Gastroesophageal sphincter (tissue), 4 donors: ENCODE data around the gene STX1A. TPM values are rescaled to one million over a fixed set of nuclear protein-coding genes. Genes with fewer than 3 reads are reported as not detected.

Source experiments
- ATAC-seq: fragments of 150-250 bp; one replicate; pipeline ENCODE4 v1.9.1; 2016; ENCODE audit warnings: mild to moderate bottlenecking, moderate library complexity
- H3K27ac ChIP-seq, 4 donors: fragments of 200-600 bp; sonication (generic) in 3 of 4; 1 replicate in 3 of 4; 2 replicates in 1 of 4; pipeline ENCODE4 v1.5.1; 2016 to 2019
- H3K27me3 ChIP-seq: fragments of 200-600 bp; sonication (generic); one replicate; pipeline ENCODE4 v1.5.1; 2019
- H3K36me3 ChIP-seq, 2 donors: fragments of 200-600 bp; sonication (generic); one replicate each; pipeline ENCODE4 v1.5.1; 2019; ENCODE audit warnings: control low read depth in 1 of 2
- H3K4me1 ChIP-seq, 3 donors: fragments of 200-600 bp; sonication (generic); 1 replicate in 2 of 3; 2 replicates in 1 of 3; pipeline ENCODE4 v1.5.1; 2016 to 2019; ENCODE audit warnings: control low read depth in 2 of 3
- H3K4me3 ChIP-seq, 2 donors: fragments of 200-600 bp; sonication (generic); one replicate each; pipeline ENCODE4 v1.5.1; 2019; ENCODE audit warnings: mild to moderate bottlenecking in 1 of 2, moderate library complexity in 1 of 2
- H3K9me3 ChIP-seq, 3 donors: fragments of 200-600 bp; sonication (generic); one replicate each; pipeline ENCODE4 v1.5.1; 2017 to 2019; ENCODE audit warnings: control low read depth in 2 of 3
- EP300 ChIP-seq: sonication (generic); formaldehyde crosslinking; IDR thresholded peaks from one replicate; pipeline ENCODE4 v1.6.1; 2017; ENCODE audit warnings: antibody characterized with exemption, mild to moderate bottlenecking
- POLR2A ChIP-seq, 2 donors: fragments of 450-650 bp; IDR thresholded peaks; one replicate each; pipeline ENCODE4 v1.6.1; 2017; ENCODE audit warnings: antibody characterized with exemption in 2 of 2, mild to moderate bottlenecking in 2 of 2, moderate library complexity in 1 of 2
- POLR2AphosphoS5 ChIP-seq: sonication (generic); formaldehyde crosslinking; IDR thresholded peaks from one replicate; pipeline ENCODE4 v1.6.1; 2017; ENCODE audit warnings: antibody characterized with exemption
- WGBS, 2 donors: methylation state at CpG; one replicate each; pipeline ENCODE4 v1.1.5; 2018; ENCODE audit warnings: low coverage in 1 of 2; 5-methylcytosine and 5-hydroxymethylcytosine counted together
- total RNA-seq, 4 donors: library from RNA; depleted of rRNA; stranded (reverse); fragments of >200 nt; gene quantifications; one replicate each; pipeline ENCODE4 v1.1.0, GENCODE V29; 2016
- TF ChIP-seq, protein P1 (sequence below), 4 experiments: fragments of 200-600 bp in 2 of 4; fragments of 450-650 bp in 2 of 4; sonication (generic) in 1 of 4; IDR thresholded peaks; one replicate each; pipeline ENCODE4 v1.5.1; 2017 to 2019; ENCODE audit warnings: antibody characterized with exemption in 4 of 4, mild to moderate bottlenecking in 2 of 4, moderate library complexity in 2 of 4

STX1A gene
- total RNA-seq, 4 donors from 2014 or later = 9.6 to 24.0 (median 15.2) TPM

DNA sequence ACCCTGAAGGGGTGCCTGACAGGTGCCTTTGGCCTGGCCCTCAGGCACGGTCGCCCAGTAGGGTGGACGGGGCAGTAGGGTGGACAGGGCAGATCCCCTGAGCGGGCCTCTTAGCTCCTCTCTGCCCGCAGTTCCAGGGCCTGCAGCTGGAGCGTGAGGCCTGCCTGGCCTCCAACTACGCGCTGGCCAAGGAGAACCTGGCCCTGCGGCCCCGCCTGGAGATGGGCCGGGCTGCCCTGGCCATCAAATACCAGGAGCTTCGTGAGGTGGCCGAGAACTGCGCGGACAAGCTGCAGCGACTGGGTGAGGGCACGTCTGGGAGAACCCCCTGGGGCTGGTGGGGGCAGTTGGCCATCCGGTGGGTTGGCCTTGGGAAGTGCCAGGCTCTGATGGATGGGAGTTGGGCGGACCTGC is 50.2 kb downstream of the STX1A start:
- no peaks in the 10 kb centered on the region for H3K27me3 ChIP-seq
- no peak overlapping the region for H3K27ac ChIP-seq
- WGBS, 2 donors = 93% methylated on average over 3 of the region's 19 CpGs; no CpG with 5 or more reads in 1 of the 2 donors
- ATAC-seq = no peak
- H3K9me3 ChIP-seq = no peaks in the 10 kb centered on the region
- TF ChIP-seq EP300 = no peak
- TF ChIP-seq, protein P1, sequence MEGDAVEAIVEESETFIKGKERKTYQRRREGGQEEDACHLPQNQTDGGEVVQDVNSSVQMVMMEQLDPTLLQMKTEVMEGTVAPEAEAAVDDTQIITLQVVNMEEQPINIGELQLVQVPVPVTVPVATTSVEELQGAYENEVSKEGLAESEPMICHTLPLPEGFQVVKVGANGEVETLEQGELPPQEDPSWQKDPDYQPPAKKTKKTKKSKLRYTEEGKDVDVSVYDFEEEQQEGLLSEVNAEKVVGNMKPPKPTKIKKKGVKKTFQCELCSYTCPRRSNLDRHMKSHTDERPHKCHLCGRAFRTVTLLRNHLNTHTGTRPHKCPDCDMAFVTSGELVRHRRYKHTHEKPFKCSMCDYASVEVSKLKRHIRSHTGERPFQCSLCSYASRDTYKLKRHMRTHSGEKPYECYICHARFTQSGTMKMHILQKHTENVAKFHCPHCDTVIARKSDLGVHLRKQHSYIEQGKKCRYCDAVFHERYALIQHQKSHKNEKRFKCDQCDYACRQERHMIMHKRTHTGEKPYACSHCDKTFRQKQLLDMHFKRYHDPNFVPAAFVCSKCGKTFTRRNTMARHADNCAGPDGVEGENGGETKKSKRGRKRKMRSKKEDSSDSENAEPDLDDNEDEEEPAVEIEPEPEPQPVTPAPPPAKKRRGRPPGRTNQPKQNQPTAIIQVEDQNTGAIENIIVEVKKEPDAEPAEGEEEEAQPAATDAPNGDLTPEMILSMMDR (IDR thresholded peaks at IDR 0.05) = no peak
- no peak for TF ChIP-seq POLR2AphosphoS5
- no peak for TF ChIP-seq POLR2A (IDR thresholded peaks at IDR 0.05)
- H3K36me3 ChIP-seq = peaks cover 0 to 11% of the 10 kb centered on the region in 2 donors
- no peak overlapping the region for H3K4me3 ChIP-seq
- peaks cover 0 to 29% (median 9%) of the 10 kb centered on the region in 3 donors for H3K4me1 ChIP-seq

DNA sequence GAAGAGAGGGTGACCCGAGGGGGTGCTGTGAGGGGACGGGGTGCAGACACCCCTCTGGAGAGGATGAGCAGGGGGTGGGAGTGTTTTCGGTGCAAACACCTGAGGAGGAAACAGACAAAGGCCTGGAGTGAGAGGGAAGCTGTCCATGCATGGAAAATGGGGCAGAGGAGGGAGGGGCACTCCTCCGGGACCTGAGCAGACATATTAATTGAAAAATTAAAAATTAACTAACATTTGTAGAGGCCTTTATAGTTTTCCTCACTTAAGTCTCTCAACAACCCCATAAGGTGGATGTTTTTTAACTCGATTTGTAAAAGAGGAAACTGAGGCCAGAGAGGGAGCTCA is 50.6 kb downstream of the STX1A start:
- Histone ChIP-seq H3K9me3 (no peaks in the 10 kb centered on the region), H3K36me3 (peaks cover 0 to 11% of the 10 kb centered on the region in 2 donors), H3K4me1 (peaks cover 0 to 29% (median 9%) of the 10 kb centered on the region in 3 donors), H3K27me3 (peaks cover under 1% of the 10 kb centered on the region), H3K27ac (peak overlapping the region in 1 of 4 donors; percentile 68), H3K4me3 (peak overlapping the region in 1 of 2 donors; percentile 83)
- ATAC-seq = no peak
- 23 to 25% methylated on average over 5 of the region's 5 CpGs for WGBS, 2 donors
- TF ChIP-seq POLR2AphosphoS5 = no peak
- TF ChIP-seq POLR2A (IDR thresholded peaks at IDR 0.05) = no peak
- TF ChIP-seq EP300 = no peak
- TF ChIP-seq, protein P1 (IDR thresholded peaks at IDR 0.05) = no peak

DNA sequence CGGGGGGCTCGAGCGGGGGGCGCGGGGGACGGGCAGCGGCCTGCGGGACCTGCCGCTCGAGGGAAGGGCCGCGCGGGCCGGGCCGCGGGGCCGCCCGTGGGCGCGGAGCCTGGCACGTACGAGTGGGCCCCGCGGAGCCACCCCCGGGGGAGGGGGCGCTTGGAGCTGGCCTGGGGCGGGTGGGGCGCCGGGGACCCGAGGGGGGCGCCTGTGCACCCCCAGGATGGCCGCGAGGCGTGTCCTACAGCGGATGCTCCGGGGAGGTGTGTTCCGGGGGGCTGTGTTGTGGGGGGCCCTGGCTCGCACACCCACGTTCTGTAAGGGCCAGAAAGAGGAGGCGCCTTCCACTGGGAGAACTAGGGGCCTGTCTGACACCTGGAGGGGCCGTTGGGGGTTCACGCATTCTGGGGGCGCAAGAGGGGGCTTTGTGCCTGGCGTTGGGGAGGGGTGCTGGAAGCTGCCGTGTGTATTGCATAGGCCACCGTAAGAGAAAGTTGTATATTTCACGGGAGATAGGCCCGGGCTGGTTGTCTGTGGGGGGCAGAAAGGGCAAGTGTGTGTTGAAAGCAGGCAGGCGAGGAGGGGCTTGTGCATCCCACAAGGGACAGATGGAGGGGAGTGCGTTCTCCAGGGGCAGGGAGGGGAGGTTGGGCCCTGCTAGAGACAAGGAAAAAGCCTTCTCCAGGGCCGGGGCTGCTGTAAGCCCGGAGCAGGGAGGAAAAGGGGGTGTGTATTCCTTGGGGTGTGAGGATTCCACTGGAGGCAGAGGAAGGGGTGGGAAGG is 51.2 kb downstream of the STX1A start:
- Histone ChIP-seq H3K4me1 (peaks cover 0 to 29% (median 9%) of the 10 kb centered on the region in 3 donors), H3K27ac (peak overlapping the region in 3 of 4 donors; percentile 45 to 68 (median 58)), H3K36me3 (peaks cover 0 to 11% of the 10 kb centered on the region in 2 donors), H3K4me3 (peak overlapping the region; percentile 55 to 83), H3K27me3 (peaks cover 5% of the 10 kb centered on the region), H3K9me3 (no peaks in the 10 kb centered on the region)
- TF ChIP-seq POLR2A (IDR thresholded peaks at IDR 0.05) = no peak
- TF ChIP-seq POLR2AphosphoS5 = no peak
- TF ChIP-seq, protein P1 (IDR thresholded peaks at IDR 0.05) = no peak
- no peak for TF ChIP-seq EP300
- 0 to 5% methylated on average over 3 to 13 of the region's 52 CpGs for WGBS, 2 donors
- no peak for ATAC-seq

DNA sequence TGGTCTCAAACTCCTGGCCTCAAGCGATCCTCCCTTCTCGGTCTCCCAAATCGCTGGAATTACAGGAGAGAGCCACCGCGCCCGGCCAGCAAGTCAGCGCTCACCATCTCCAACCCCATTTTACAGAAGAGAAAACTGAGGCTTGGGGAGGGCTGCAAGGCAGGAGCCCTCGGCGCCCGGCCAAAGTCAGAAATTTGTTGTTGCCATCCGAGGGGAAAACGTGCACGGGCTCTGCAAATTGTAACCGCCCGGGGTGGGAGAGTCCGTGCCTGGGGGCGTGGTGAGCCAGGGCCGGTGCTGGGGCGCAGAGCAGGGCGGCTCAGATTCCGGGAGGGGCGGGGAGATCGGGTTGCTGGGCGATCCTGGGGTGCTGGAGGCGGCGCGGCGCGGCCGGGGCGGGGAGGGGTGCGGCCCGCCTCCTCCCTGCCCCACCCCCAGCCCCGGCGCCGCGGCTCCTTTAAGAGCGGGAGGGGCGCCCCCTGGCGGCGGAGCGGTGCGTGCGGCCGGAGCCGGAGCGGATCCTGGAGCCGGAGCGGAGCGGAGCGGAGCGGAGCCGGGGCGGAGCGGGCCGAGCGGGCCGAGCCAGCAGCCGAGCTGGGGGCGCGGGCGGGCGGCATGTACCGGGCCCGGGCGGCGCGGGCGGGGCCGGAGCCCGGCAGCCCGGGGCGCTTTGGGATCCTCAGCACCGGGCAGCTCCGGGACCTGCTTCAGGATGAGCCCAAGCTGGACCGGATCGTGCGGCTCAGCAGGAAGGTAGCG is 51.9 kb downstream of the STX1A start, which contains the start of gene VPS37D:
VPS37D (plus strand) TSS at position 488 of the 759 bp plus-strand sequence; CDS start at position 616, 128 bp downstream.
- peak within 1 kb of the TSS in 3 of 4 donors; percentile 45 to 68 (median 58) for H3K27ac ChIP-seq

More for the DNA sequence above, 51.9 kb downstream of the STX1A start, which contains the start of gene VPS37D:
- peak; percentile 94 for ATAC-seq
- Histone ChIP-seq H3K36me3 (peaks cover 0 to 11% of the 10 kb centered on the region in 2 donors), H3K9me3 (peaks cover 0 to 7% (median 0%) of the 10 kb centered on the region in 3 donors), H3K4me1 (peaks cover 0 to 29% (median 9%) of the 10 kb centered on the region in 3 donors), H3K27me3 (peaks cover 12% of the 10 kb centered on the region), H3K4me3 (peak within 1 kb of the TSS; percentile 55 to 83)
- WGBS, 2 donors = 16% methylated on average over 11 of the region's 79 CpGs; no CpG with 5 or more reads in 1 of the 2 donors
- TF ChIP-seq, protein P1 (IDR thresholded peaks at IDR 0.05) = peak in 3 of 4 experiments; percentile 84 to 98 (median 98)
- no peak for TF ChIP-seq EP300
- peak; percentile 25 for TF ChIP-seq POLR2AphosphoS5
